ENCODE results near the gene RBM48.
"Not testable (repeated sequence)": the region's sequence is repeated elsewhere in the genome, so short reads cannot be mapped to it uniquely, and the experiment has no call there.

The RBM48 gene

GRCh38 chr7:92528188-92528957 lies at the start of gene RBM48, which contains the start of gene PEX1:
Gene RBM48 (plus strand): TSS chr7:92528795. CDS start chr7:92528814, 19 bp downstream.
Gene PEX1 (minus strand): TSS chr7:92528520. CDS start chr7:92528435, 85 bp downstream.
- Mint-ChIP-seq H3K4me3 (peak within 1 kb of the TSS; percentile 77), H3K9me3 (no peaks in the 10 kb centered on the region), H3K27ac (peak within 1 kb of the TSS; percentile 83), H3K27me3 (no peaks in the 10 kb centered on the region), H3K4me1 (peaks cover 15% of the 10 kb centered on the region), H3K36me3 (peaks cover 22% of the 10 kb centered on the region)
- peak; percentile 98 for ATAC-seq

GRCh38 chr7:92479146-92479545 lies 49.4 kb upstream of the RBM48 start:
- ATAC-seq, H3K27ac Mint-ChIP-seq, H3K9me3 Mint-ChIP-seq, H3K4me1 Mint-ChIP-seq, H3K27me3 Mint-ChIP-seq, H3K4me3 Mint-ChIP-seq: not testable (repeated sequence)
- H3K36me3 Mint-ChIP-seq: peaks cover 15% of the 10 kb centered on the region

- H3K9me3 Mint-ChIP-seq, H3K4me1 Mint-ChIP-seq, ATAC-seq, H3K27me3 Mint-ChIP-seq, H3K36me3 Mint-ChIP-seq, H3K4me3 Mint-ChIP-seq, H3K27ac Mint-ChIP-seq: not testable (repeated sequence)
Observed at GRCh38 chr7:92483624-92484023, 45.0 kb upstream of the RBM48 start.

- H3K36me3 Mint-ChIP-seq: peaks cover 11% of the 10 kb centered on the region
- H3K4me3 Mint-ChIP-seq, H3K27ac Mint-ChIP-seq, H3K9me3 Mint-ChIP-seq, H3K27me3 Mint-ChIP-seq, H3K4me1 Mint-ChIP-seq, ATAC-seq: not testable (repeated sequence)
Observed at GRCh38 chr7:92484226-92484625, 44.4 kb upstream of the RBM48 start.

- ATAC-seq: no peak
- H3K9me3 Mint-ChIP-seq: no peaks in the 10 kb centered on the region
Observed at GRCh38 chr7:92485267-92485892, 43.2 kb upstream of the RBM48 start.

GRCh38 chr7:92485974-92486373 lies 42.6 kb upstream of the RBM48 start:
- Mint-ChIP-seq H3K27me3 (no peaks in the 10 kb centered on the region), H3K4me1 (no peaks in the 10 kb centered on the region), H3K9me3 (no peaks in the 10 kb centered on the region), H3K4me3 (no peak overlapping the region), H3K36me3 (peaks cover 20% of the 10 kb centered on the region), H3K27ac (no peak overlapping the region)
- ATAC-seq: no peak

More at GRCh38 chr7:92485267-92485892, 43.2 kb upstream of the RBM48 start:
- H3K4me1 Mint-ChIP-seq: no peaks in the 10 kb centered on the region
- H3K27ac Mint-ChIP-seq: no peak overlapping the region
- peaks cover 18% of the 10 kb centered on the region for H3K36me3 Mint-ChIP-seq
- no peak overlapping the region for H3K4me3 Mint-ChIP-seq
- no peaks in the 10 kb centered on the region for H3K27me3 Mint-ChIP-seq

- Mint-ChIP-seq H3K36me3 (peaks cover 34% of the 10 kb centered on the region), H3K27me3 (no peaks in the 10 kb centered on the region), H3K27ac (no peak overlapping the region), H3K4me1 (no peaks in the 10 kb centered on the region), H3K9me3 (no peaks in the 10 kb centered on the region), H3K4me3 (no peak overlapping the region)
- no peak for ATAC-seq
Observed at GRCh38 chr7:92487804-92488203, 40.8 kb upstream of the RBM48 start.

GRCh38 chr7:92489634-92490033 lies 39.0 kb upstream of the RBM48 start:
- peaks cover 34% of the 10 kb centered on the region for H3K36me3 Mint-ChIP-seq
- no peak overlapping the region for H3K4me3 Mint-ChIP-seq
- no peaks in the 10 kb centered on the region for H3K9me3 Mint-ChIP-seq
- no peak overlapping the region for H3K27ac Mint-ChIP-seq
- H3K27me3 Mint-ChIP-seq: no peaks in the 10 kb centered on the region
- ATAC-seq: no peak
- no peaks in the 10 kb centered on the region for H3K4me1 Mint-ChIP-seq

GRCh38 chr7:92496876-92497275 lies 31.7 kb upstream of the RBM48 start:
- Mint-ChIP-seq H3K9me3 (no peaks in the 10 kb centered on the region), H3K27me3 (no peaks in the 10 kb centered on the region), H3K27ac (no peak overlapping the region), H3K4me3 (no peak overlapping the region), H3K36me3 (peaks cover 41% of the 10 kb centered on the region), H3K4me1 (no peaks in the 10 kb centered on the region)
- no peak for ATAC-seq

- no peaks in the 10 kb centered on the region for H3K27me3 Mint-ChIP-seq
- no peak overlapping the region for H3K27ac Mint-ChIP-seq
- no peak for ATAC-seq
- no peaks in the 10 kb centered on the region for H3K4me1 Mint-ChIP-seq
- no peaks in the 10 kb centered on the region for H3K9me3 Mint-ChIP-seq
- H3K4me3 Mint-ChIP-seq: no peak overlapping the region
- peaks cover 39% of the 10 kb centered on the region for H3K36me3 Mint-ChIP-seq
Observed at GRCh38 chr7:92498557-92498956, 30.0 kb upstream of the RBM48 start.

- H3K4me3 Mint-ChIP-seq: no peak overlapping the region
- peaks cover 54% of the 10 kb centered on the region for H3K36me3 Mint-ChIP-seq
- H3K9me3 Mint-ChIP-seq: no peaks in the 10 kb centered on the region
- H3K4me1 Mint-ChIP-seq: no peaks in the 10 kb centered on the region
- no peaks in the 10 kb centered on the region for H3K27me3 Mint-ChIP-seq
- no peak for ATAC-seq
- no peak overlapping the region for H3K27ac Mint-ChIP-seq
Observed at GRCh38 chr7:92503767-92504166, 24.8 kb upstream of the RBM48 start.

GRCh38 chr7:92504563-92504962 lies 24.0 kb upstream of the RBM48 start:
- no peak overlapping the region for H3K4me3 Mint-ChIP-seq
- no peak for ATAC-seq
- no peaks in the 10 kb centered on the region for H3K27me3 Mint-ChIP-seq
- H3K36me3 Mint-ChIP-seq: peaks cover 46% of the 10 kb centered on the region
- no peaks in the 10 kb centered on the region for H3K9me3 Mint-ChIP-seq
- H3K27ac Mint-ChIP-seq: no peak overlapping the region
- no peaks in the 10 kb centered on the region for H3K4me1 Mint-ChIP-seq

- Mint-ChIP-seq H3K4me1 (no peaks in the 10 kb centered on the region), H3K27me3 (no peaks in the 10 kb centered on the region), H3K27ac (no peak overlapping the region), H3K9me3 (no peaks in the 10 kb centered on the region), H3K4me3 (no peak overlapping the region), H3K36me3 (peaks cover 38% of the 10 kb centered on the region)
- ATAC-seq: no peak
Observed at GRCh38 chr7:92506363-92506762, 22.2 kb upstream of the RBM48 start.

- ATAC-seq: no peak
- peaks cover 33% of the 10 kb centered on the region for H3K36me3 Mint-ChIP-seq
- no peaks in the 10 kb centered on the region for H3K27me3 Mint-ChIP-seq
- no peaks in the 10 kb centered on the region for H3K4me1 Mint-ChIP-seq
- no peak overlapping the region for H3K27ac Mint-ChIP-seq
- no peak overlapping the region for H3K4me3 Mint-ChIP-seq
- H3K9me3 Mint-ChIP-seq: no peaks in the 10 kb centered on the region
Observed at GRCh38 chr7:92508946-92509345, 19.6 kb upstream of the RBM48 start.

GRCh38 chr7:92513167-92513902 lies 15.3 kb upstream of the RBM48 start:
- no peaks in the 10 kb centered on the region for H3K9me3 Mint-ChIP-seq
- H3K4me1 Mint-ChIP-seq: no peaks in the 10 kb centered on the region
- peaks cover 35% of the 10 kb centered on the region for H3K36me3 Mint-ChIP-seq
- ATAC-seq: no peak
- H3K27ac Mint-ChIP-seq: no peak overlapping the region
- no peak overlapping the region for H3K4me3 Mint-ChIP-seq
- no peaks in the 10 kb centered on the region for H3K27me3 Mint-ChIP-seq
